CD14-positive monocyte (primary cell): ENCODE results near the gene DNAH2. TPM values are rescaled to one million over a fixed set of nuclear protein-coding genes. Genes with fewer than 3 reads are reported as not detected.

Experiments used
- DNase-seq, 3 donors: peaks; one replicate each; pipeline ENCODE4 v3.0.0-alpha.2; 2011 to 2022
- H2AFZ ChIP-seq: 2 replicates; pipeline ENCODE4 v1.6.0; 2012; ENCODE audit warnings: mild to moderate bottlenecking, low read depth, low read length, inconsistent platforms; ENCODE audit not compliant: insufficient read depth, poor library complexity, severe bottlenecking
- H3K27ac ChIP-seq, 2 donors: 1 replicate in 1 of 2; 2 replicates in 1 of 2; pipeline ENCODE4 v1.5.1; 2012 to 2013; ENCODE audit warnings: low read length in 2 of 2, control low read depth in 1 of 2, inconsistent platforms in 1 of 2, low read depth in 1 of 2, mild to moderate bottlenecking in 1 of 2
- H3K27me3 ChIP-seq, 2 donors: one replicate each; pipeline versions ENCODE4 v1.6.0 to v1.6.1; 2011 to 2013; ENCODE audit warnings: low read length in 2 of 2; ENCODE audit not compliant: control insufficient read depth in 2 of 2, insufficient read depth in 2 of 2
- H3K36me3 ChIP-seq, 2 donors: replicated peaks in 1 of 2; 1 replicate in 1 of 2; 2 replicates in 1 of 2; pipeline versions ENCODE4 v1.5.1 to v1.6.1; 2012 to 2013; ENCODE audit warnings: low read length in 2 of 2, control low read depth in 1 of 2, inconsistent platforms in 1 of 2, mild to moderate bottlenecking in 1 of 2; ENCODE audit not compliant: insufficient read depth in 2 of 2, control insufficient read depth in 1 of 2
- H3K4me1 ChIP-seq, 2 donors: 1 replicate in 1 of 2; 2 replicates in 1 of 2; pipeline versions ENCODE4 v1.5.1 to v1.6.1; 2012 to 2013; ENCODE audit warnings: low read length in 2 of 2, control low read depth in 1 of 2, inconsistent platforms in 1 of 2, mild to moderate bottlenecking in 1 of 2, moderate library complexity in 1 of 2; ENCODE audit not compliant: insufficient read depth in 2 of 2, control insufficient read depth in 1 of 2
- H3K4me2 ChIP-seq: replicated peaks from 2 replicates; pipeline ENCODE3; 2012; ENCODE audit warnings: low read length, moderate library complexity, mild to moderate bottlenecking; ENCODE audit not compliant: poor library complexity, severe bottlenecking; ENCODE audit errors: extremely low read depth
- H3K4me3 ChIP-seq, 3 experiments: fragments of 200-600 bp in 1 of 3; sonication (generic) in 1 of 3; replicated peaks in 1 of 3; 1 replicate in 2 of 3; 2 replicates in 1 of 3; pipeline ENCODE4 v1.5.1; 2011 to 2013; ENCODE audit warnings: low read length in 3 of 3, mild to moderate bottlenecking in 3 of 3, control low read depth in 2 of 3, low read depth in 2 of 3, inconsistent platforms in 1 of 3, moderate library complexity in 1 of 3
- H3K79me2 ChIP-seq: 2 replicates; pipeline ENCODE4 v1.6.0; 2012; ENCODE audit warnings: mild to moderate bottlenecking, control low read depth, inconsistent platforms, low read length, moderate library complexity; ENCODE audit not compliant: insufficient read depth
- H3K9ac ChIP-seq: 2 replicates; pipeline ENCODE4 v1.6.0; 2017; ENCODE audit warnings: low read length, mild to moderate bottlenecking; ENCODE audit not compliant: insufficient read depth, poor library complexity, severe bottlenecking
- H3K9me3 ChIP-seq, 2 donors: replicated peaks in 1 of 2; 1 replicate in 1 of 2; 2 replicates in 1 of 2; pipeline versions ENCODE4 v1.5.1 to v1.6.1; 2012 to 2013; ENCODE audit warnings: low read length in 2 of 2, control low read depth in 1 of 2; ENCODE audit not compliant: control insufficient read depth in 1 of 2, insufficient read depth in 1 of 2
- H4K20me1 ChIP-seq: 2 replicates; pipeline ENCODE4 v1.6.0; 2012; ENCODE audit warnings: mild to moderate bottlenecking, low read length, control low read depth, moderate library complexity; ENCODE audit not compliant: insufficient read depth
- H3K27ac Mint-ChIP-seq, 7 donors: one replicate each; pipeline ENCODE4 v1.8.0; 2020; ENCODE audit warnings: mild to moderate bottlenecking in 7 of 7, mixed read lengths in 7 of 7, moderate library complexity in 6 of 7, inconsistent platforms in 2 of 7
- H3K27me3 Mint-ChIP-seq, 3 donors: one replicate each; pipeline ENCODE4 v1.8.0; 2021 to 2022; ENCODE audit warnings: low read depth in 3 of 3, mild to moderate bottlenecking in 3 of 3, mixed read lengths in 3 of 3, moderate library complexity in 3 of 3, inconsistent platforms in 1 of 3
- H3K36me3 Mint-ChIP-seq, 2 donors: one replicate each; pipeline ENCODE4 v1.8.0; 2020; ENCODE audit warnings: mixed read lengths in 2 of 2, inconsistent platforms in 1 of 2, mild to moderate bottlenecking in 1 of 2
- H3K4me1 Mint-ChIP-seq: one replicate; pipeline ENCODE4 v1.8.0; 2020; ENCODE audit warnings: mild to moderate bottlenecking, mixed read lengths
- H3K4me3 Mint-ChIP-seq, 2 donors: one replicate each; pipeline ENCODE4 v1.8.0; 2020; ENCODE audit warnings: mild to moderate bottlenecking in 2 of 2, mixed read lengths in 2 of 2, moderate library complexity in 1 of 2
- H3K9me3 Mint-ChIP-seq, 7 donors: one replicate each; pipeline ENCODE4 v1.8.0; 2020 to 2022; ENCODE audit warnings: mixed read lengths in 7 of 7, mild to moderate bottlenecking in 6 of 7, moderate library complexity in 6 of 7, inconsistent platforms in 2 of 7
- WGBS: methylation state at CpG from one replicate; pipeline ENCODE4 v1.1.5; 2013; ENCODE audit warnings: missing lambda C conversion rate; ENCODE audit not compliant: insufficient coverage; 5-methylcytosine and 5-hydroxymethylcytosine counted together
- intact Hi-C, 2 donors: fragments of 100-400 bp; cut with micrococcal nuclease; formaldehyde crosslinking; loops; one replicate each; pipeline versions ENCODE4 v1.15.0 to v1.15.1; 2023
- polyA plus RNA-seq, 3 donors: library from polyadenylated mRNA; depleted of rRNA in 1 of 3; unstranded in 2 of 3; stranded (reverse) in 1 of 3; fragments of 300-500 nt in 2 of 3; fragments of >200 nt in 1 of 3; fragmentation: Illumina TruSeq in 2 of 3; gene quantifications; 1 replicate in 2 of 3; 2 replicates in 1 of 3; pipeline ENCODE4 v1.2.3, GENCODE V29; 2012 to 2021
- TF ChIP-seq, protein P1 (sequence below): fragments of 200-600 bp; IDR thresholded peaks from one replicate; pipeline ENCODE4 v1.8.0; 2022; ENCODE audit warnings: antibody characterized with exemption, mild to moderate bottlenecking

The DNAH2 gene
- polyA plus RNA-seq, 3 donors: 0.03 to 0.15 TPM; not detected in 1

- Histone ChIP-seq H4K20me1 (no peaks in the 10 kb centered on the region), H3K4me2 (no peak overlapping the region), H3K4me1 (no peaks in the 10 kb centered on the region), H3K9ac (no peak overlapping the region), H2AFZ (no peak overlapping the region), H3K79me2 (no peaks in the 10 kb centered on the region), H3K27me3 (no peaks in the 10 kb centered on the region), H3K36me3 (no peaks in the 10 kb centered on the region), H3K27ac (no peak overlapping the region), H3K4me3 (no peak overlapping the region), H3K9me3 (no peaks in the 10 kb centered on the region)
- WGBS: 97% methylated on average over 5 of the region's 5 CpGs
- Mint-ChIP-seq H3K36me3 (no peaks in the 10 kb centered on the region), H3K4me1 (peaks cover 3% of the 10 kb centered on the region), H3K27me3 (peaks cover 2 to 6% (median 5%) of the 10 kb centered on the region in 3 donors), H3K9me3 (no peaks in the 10 kb centered on the region), H3K27ac (no peak overlapping the region), H3K4me3 (no peak overlapping the region)
- intact Hi-C loops: loop anchor here (5.0 kb wide), 2 partner anchors 77 to 78 kb away; no protein-coding TSS in a partner anchor
- TF ChIP-seq, protein P1, sequence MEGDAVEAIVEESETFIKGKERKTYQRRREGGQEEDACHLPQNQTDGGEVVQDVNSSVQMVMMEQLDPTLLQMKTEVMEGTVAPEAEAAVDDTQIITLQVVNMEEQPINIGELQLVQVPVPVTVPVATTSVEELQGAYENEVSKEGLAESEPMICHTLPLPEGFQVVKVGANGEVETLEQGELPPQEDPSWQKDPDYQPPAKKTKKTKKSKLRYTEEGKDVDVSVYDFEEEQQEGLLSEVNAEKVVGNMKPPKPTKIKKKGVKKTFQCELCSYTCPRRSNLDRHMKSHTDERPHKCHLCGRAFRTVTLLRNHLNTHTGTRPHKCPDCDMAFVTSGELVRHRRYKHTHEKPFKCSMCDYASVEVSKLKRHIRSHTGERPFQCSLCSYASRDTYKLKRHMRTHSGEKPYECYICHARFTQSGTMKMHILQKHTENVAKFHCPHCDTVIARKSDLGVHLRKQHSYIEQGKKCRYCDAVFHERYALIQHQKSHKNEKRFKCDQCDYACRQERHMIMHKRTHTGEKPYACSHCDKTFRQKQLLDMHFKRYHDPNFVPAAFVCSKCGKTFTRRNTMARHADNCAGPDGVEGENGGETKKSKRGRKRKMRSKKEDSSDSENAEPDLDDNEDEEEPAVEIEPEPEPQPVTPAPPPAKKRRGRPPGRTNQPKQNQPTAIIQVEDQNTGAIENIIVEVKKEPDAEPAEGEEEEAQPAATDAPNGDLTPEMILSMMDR: no peak
- no peak for DNase-seq
These were observed 102.7 kb downstream of the DNAH2 start for GRCh38 chr17:7820231-7820630.

DNA sequence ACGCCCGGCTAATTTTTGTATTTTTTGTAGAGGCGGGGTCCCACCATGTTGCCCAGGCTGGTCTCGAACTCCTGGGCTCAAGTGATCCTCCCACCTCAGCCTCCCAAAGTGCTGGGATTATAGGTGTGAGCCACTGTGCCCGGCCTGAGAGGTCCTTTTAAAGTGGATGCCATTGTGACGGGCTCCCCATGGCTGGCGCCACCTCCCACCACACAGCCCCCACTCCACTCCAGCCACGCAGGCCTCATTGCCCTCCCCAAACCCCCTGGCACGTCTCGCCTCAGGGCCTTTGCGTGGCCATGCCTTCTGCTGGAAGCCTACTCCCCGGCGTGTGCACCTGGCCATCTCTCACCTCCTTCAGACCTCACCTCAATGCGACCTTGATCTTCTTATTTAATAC lies 104.6 kb downstream of the DNAH2 start:
- TF ChIP-seq, protein P1: no peak
- no peak overlapping the region for H2AFZ ChIP-seq
- DNase-seq: no peak
- no peaks in the 10 kb centered on the region for H3K36me3 ChIP-seq
- Mint-ChIP-seq H3K27me3 (peaks cover 7 to 9% (median 7%) of the 10 kb centered on the region in 3 donors), H3K9me3 (no peaks in the 10 kb centered on the region), H3K36me3 (no peaks in the 10 kb centered on the region), H3K4me1 (peaks cover 6% of the 10 kb centered on the region), H3K4me3 (no peak overlapping the region), H3K27ac (peak overlapping the region in 1 of 7 donors; percentile 45)
- no peaks in the 10 kb centered on the region for H4K20me1 ChIP-seq
- no peaks in the 10 kb centered on the region for H3K9me3 ChIP-seq
- H3K9ac ChIP-seq: no peak overlapping the region
- 94% methylated on average over 11 of the region's 14 CpGs for WGBS
- H3K79me2 ChIP-seq: no peaks in the 10 kb centered on the region
- no peaks in the 10 kb centered on the region for H3K4me1 ChIP-seq
- intact Hi-C loops: loop anchor here (2.0 to 5.0 kb wide), 4 partner anchors 31 to 80 kb away; partner anchors contain the start of gene NAA38 (in 1 of the 2)
- H3K4me2 ChIP-seq: no peak overlapping the region
- H3K4me3 ChIP-seq: no peak overlapping the region
- no peaks in the 10 kb centered on the region for H3K27me3 ChIP-seq
- no peak overlapping the region for H3K27ac ChIP-seq
